GM19043 (cell line): ENCODE data around the gene AMER2.

Source experiments
- ATAC-seq: cut with Tn5 transposase; IDR thresholded peaks from one replicate; pipeline ENCODE4 v1.9.1; 2021; ENCODE audit warnings: low read depth; ENCODE audit not compliant: unreplicated experiment

The AMER2 gene

GRCh38 chr13:25153736-25154135, 18.4 kb downstream of the AMER2 start:
- no peak for ATAC-seq

DNA sequence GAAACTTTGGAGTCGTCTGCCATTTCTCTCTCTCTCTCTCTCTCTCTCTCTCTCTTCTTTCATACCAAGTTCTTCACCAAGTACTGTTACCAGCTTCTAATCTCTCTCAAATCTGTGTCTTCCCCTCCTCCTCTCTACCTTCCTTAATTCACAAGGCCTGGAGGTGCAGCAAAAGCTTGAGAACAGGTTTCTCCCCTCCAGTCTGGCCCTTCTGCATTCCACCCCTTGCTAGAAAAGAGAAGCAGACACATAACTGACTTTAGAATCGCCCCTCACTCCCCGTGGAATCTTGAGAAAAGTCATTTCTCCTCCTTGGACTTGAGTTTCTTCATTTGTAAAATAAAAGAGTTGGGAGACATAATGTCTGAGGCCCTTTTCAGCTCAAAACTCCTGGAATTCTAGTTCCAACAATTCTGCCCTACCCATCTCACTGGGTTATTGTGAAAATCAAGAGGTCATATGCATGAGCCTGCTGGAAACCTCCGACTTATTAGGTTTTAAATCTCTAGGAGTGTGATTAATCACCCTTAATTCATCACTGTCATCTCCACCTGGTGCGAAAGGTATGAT, 20.4 kb downstream of the AMER2 start:
- ATAC-seq = no peak

DNA sequence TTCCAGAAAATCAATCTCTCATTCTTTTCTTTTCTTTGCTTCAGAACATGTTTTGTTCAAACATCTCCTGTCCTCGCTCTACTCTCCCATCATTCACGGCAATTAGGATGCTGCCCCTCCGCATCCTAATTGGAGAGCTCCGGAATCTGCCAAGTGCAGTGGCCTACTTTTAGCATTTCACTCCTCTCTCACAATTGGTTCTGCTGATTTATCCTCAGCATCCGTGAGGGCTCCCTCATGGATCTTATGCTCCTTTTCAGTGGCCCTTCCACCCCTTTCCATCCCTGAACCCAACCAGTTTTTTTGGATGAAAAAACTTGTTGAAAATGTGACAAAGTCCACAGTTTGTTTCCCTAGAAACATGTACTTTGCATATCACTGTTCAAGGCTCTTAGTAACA, 22.4 kb downstream of the AMER2 start:
- ATAC-seq = no peak

DNA sequence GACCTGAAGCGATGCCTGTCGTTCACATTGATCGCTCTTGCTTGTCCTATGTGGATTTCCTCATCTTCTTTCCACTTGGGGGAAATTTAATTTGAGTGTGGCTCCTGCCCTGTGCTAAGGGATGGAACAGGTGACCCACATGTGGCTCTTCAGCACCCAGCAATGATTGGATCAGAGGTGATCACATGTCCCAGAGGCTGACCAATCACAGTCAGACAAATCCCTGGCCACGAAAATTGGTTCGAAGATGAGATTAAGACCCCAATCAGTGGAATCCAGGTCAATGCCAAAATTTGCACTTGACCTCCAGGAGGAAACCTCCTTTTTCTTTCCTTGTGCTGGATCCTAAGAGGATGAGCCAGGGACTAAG, 23.7 kb downstream of the AMER2 start:
- no peak for ATAC-seq

- no peak for ATAC-seq
Observed at GRCh38 chr13:25147638-25148401, 24.3 kb downstream of the AMER2 start.

- ATAC-seq = no peak
Observed at GRCh38 chr13:25143706-25144105, 28.4 kb downstream of the AMER2 start.

DNA sequence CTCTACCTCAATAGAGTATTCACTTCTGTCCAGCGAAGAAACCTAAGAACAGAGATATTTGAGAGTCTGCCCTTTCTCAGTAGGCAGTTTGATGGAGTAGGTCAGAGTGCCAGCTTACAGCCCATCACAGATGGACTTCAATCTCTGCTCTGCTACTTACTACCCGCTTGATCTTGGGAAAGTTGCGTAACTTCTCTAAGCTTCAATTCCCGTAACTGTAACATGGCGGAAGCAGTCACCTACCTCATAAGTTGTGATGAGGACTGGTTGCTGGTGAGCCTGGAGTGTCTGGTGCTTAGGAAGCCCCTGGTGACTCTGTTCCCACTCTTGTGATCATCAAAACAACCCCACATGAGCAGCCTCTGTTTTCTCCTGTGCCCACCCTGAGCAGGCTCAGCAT, 31.0 kb downstream of the AMER2 start:
- ATAC-seq = no peak

- no peak for ATAC-seq
Observed at GRCh38 chr13:25137788-25138115, 34.3 kb downstream of the AMER2 start.

GRCh38 chr13:25136880-25137787, 35.0 kb downstream of the AMER2 start:
- ATAC-seq = no peak

DNA sequence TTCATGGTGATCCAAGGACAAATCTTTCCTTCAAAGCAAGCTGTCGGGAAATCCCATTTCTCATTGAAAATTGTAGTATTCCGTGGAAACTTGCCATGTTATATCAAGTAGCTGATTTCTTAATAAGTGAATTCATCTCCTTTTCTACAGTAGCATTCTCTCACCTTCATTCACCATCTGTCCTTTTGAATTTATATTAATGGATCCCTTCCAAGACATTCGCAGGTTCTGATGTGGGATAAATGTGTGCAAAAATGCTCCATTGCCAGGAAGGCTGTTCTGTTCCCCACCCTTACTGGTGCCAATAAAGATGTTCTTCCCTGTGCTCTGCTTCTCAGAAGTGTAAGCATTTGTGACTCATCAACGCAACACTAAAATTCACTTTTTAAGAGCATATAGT, 36.2 kb downstream of the AMER2 start:
- ATAC-seq = no peak

DNA sequence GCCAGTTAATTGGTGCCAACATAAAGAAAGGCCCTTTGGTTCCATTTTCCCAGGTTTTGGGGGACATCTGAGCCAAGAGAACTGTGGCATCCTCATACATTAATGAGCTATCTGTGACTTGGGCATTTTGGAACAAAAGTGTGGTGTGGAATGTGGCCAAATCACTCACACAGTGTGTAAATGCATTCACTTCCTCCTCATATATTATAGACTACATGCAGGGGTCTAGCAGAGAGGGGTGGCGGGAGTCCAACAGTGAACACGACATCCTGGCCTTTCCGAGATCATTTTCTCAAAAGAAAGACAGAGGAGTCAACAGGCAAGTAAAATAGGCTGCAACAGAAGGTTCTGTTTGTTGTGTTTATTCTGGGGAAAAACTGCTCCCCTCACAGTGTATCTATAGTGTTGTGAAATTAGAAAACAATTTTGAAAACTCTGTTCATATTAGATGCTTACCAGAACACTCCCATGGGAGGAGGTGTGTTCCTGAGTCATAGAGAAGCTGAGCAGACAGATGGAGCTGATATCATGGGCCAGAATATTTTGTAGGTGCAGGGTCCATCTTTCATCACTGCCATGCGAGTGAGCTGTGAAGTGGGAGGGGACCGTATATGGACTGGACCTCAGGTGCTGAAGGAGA, 39.2 kb downstream of the AMER2 start:
- ATAC-seq = no peak

GRCh38 chr13:25131881-25132420, 40.1 kb downstream of the AMER2 start:
- ATAC-seq = no peak

- no peak for ATAC-seq
Observed at GRCh38 chr13:25130944-25131343, 41.1 kb downstream of the AMER2 start.

DNA sequence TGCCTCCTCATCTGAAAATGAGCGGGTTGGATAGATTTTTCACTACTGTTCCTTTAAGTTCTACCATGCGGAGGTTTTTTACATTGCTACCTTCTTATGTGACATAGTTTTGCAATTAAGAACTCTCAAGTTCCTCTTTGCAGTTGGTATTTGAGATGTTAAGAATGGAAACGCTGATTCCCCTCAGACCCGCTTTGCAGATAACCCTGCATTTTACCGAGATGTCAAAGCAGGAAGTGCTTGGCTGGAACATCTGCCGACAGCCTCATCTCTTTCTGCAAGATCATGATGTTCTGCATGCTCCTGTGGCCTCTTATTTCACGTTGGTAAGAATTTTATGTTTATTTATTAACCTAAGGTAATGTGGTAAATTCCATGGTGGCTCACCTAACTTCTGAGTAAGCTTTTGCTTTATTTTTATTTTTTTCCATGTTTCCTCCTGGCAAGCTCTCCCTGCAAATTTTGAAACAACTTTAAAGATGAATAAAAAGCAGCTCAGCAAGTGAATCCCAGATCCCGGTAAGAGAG, 53.6 kb downstream of the AMER2 start:
- no peak for ATAC-seq

DNA sequence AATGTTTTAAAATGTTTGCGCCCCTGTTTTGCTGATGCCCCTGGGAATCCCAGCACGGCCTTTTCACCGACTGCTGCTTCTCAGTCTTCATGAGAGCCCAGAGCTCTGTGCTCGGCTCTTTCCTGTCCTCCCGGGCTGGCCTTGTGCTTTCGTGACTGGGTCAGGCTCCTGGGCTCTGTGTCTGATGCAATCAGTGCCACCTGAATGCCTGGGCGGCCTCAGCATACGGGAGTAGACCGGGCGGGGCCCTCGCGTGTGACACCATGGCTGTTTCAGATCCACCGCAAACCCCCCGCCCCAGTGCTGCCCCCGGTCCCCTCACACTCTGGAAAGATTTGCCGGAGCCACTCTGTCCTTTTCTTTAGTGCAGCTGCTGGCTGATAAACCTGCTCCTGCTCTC, 54.8 kb downstream of the AMER2 start:
- ATAC-seq = no peak

DNA sequence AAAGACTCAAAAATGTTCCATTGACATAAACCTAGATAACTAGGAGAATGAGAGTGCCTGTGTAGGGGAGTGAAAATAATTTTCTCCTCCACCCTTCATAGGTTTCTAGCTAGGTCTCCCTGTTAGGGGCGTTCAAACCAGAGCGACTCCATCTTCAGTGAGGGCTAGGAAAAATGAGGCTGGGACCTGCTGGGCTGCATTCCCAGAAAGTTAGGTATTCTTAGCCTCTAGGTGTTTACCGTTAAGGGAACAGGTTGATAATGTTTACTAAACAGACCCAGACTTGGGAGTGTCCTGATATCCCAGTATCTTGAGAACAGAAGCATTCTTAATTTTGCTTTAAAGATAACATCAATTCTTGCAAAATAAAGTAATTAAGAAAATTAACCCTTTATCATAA, 56.0 kb downstream of the AMER2 start:
- no peak for ATAC-seq

GRCh38 chr13:25114220-25114619, 57.9 kb downstream of the AMER2 start:
- ATAC-seq = no peak

GRCh38 chr13:25112695-25113255, 59.3 kb downstream of the AMER2 start:
- no peak for ATAC-seq
